Spleen (tissue), 13 donors: Measurements from ENCODE around the gene BAAT. TPM values are rescaled to one million over a fixed set of nuclear protein-coding genes. Genes with fewer than 3 reads are reported as not detected.
"Not testable (repeated sequence)": the region's sequence is repeated elsewhere in the genome, so short reads cannot be mapped to it uniquely, and the experiment has no call there.

Experiments used
- DNase-seq: peaks from one replicate; pipeline ENCODE4 v3.0.0-alpha.2; 2020
- H3K27ac ChIP-seq, 8 donors: fragments of 200-600 bp; sonication (generic) in 7 of 8; 1 replicate in 4 of 8; 2 replicates in 4 of 8; pipeline versions ENCODE4 v1.5.0 to v1.8.0; 2016 to 2021; ENCODE audit warnings: inconsistent platforms in 4 of 8, mild to moderate bottlenecking in 4 of 8, moderate library complexity in 1 of 8
- H3K27me3 ChIP-seq, 7 donors: fragments of 200-600 bp; sonication (generic) in 6 of 7; replicated peaks in 1 of 7; 1 replicate in 4 of 7; 2 replicates in 3 of 7; pipeline versions ENCODE4 v1.5.0 to v1.8.0; 2016 to 2021; ENCODE audit warnings: inconsistent platforms in 3 of 7, mild to moderate bottlenecking in 1 of 7
- H3K36me3 ChIP-seq, 6 donors: fragments of 200-600 bp; sonication (generic) in 5 of 6; 1 replicate in 4 of 6; 2 replicates in 2 of 6; pipeline versions ENCODE4 v1.5.0 to v1.8.0; 2016 to 2021; ENCODE audit warnings: inconsistent platforms in 2 of 6
- H3K4me1 ChIP-seq, 6 donors: fragments of 200-600 bp; sonication (generic) in 5 of 6; 1 replicate in 3 of 6; 2 replicates in 3 of 6; pipeline versions ENCODE4 v1.5.0 to v1.8.0; 2016 to 2021; ENCODE audit warnings: inconsistent platforms in 3 of 6
- H3K4me3 ChIP-seq, 8 donors: fragments of 200-600 bp; sonication (generic) in 7 of 8; 1 replicate in 4 of 8; 2 replicates in 4 of 8; pipeline versions ENCODE4 v1.5.0 to v1.8.0; 2016 to 2021; ENCODE audit warnings: inconsistent platforms in 4 of 8, mild to moderate bottlenecking in 4 of 8, moderate library complexity in 2 of 8
- H3K9me3 ChIP-seq, 8 donors: fragments of 200-600 bp; sonication (generic) in 7 of 8; 1 replicate in 4 of 8; 2 replicates in 4 of 8; pipeline versions ENCODE4 v1.5.0 to v1.8.0; 2016 to 2021; ENCODE audit warnings: inconsistent platforms in 4 of 8
- CTCF ChIP-seq, 11 experiments: fragments of 200-600 bp in 7 of 11; fragments of 450-650 bp in 4 of 11; sonication (generic) in 4 of 11; IDR thresholded peaks in 8 of 11; conservative IDR thresholded peaks in 3 of 11; 1 replicate in 7 of 11; 2 replicates in 4 of 11; pipeline versions ENCODE4 v1.4.0 to v1.8.0; 2016 to 2021; ENCODE audit warnings: antibody characterized with exemption in 11 of 11, inconsistent platforms in 4 of 11, mild to moderate bottlenecking in 1 of 11
- POLR2A ChIP-seq, 3 donors: fragments of 450-650 bp; IDR thresholded peaks; one replicate each; pipeline ENCODE4 v1.5.1; 2017; ENCODE audit warnings: antibody characterized with exemption in 3 of 3, mild to moderate bottlenecking in 1 of 3
- POLR2AphosphoS5 ChIP-seq, 3 donors: sonication (generic); formaldehyde crosslinking; IDR thresholded peaks; one replicate each; pipeline ENCODE4 v1.5.1; 2017; ENCODE audit warnings: antibody characterized with exemption in 3 of 3
- WGBS, 5 donors: extraction: QIAGEN DNeasy Blood & Tissue Kit in 3 of 5; methylation state at CpG; one replicate each; pipeline versions ENCODE4 v1.1.5 to v1.1.7; 2013 to 2018; 5-methylcytosine and 5-hydroxymethylcytosine counted together
- intact Hi-C: fragments of 100-400 bp; cut with DNase I; formaldehyde crosslinking; loops from one replicate; pipeline ENCODE4 v1.15.0; 2023; ENCODE audit warnings: low total_unique reads
- long read RNA-seq, 2 donors: transcript quantifications; one replicate each; lab custom pipeline, GENCODE V29; 2026
- polyA plus RNA-seq, 3 donors: library from polyadenylated mRNA; stranded (reverse); fragments of 200-250 nt; gene quantifications; one replicate each; pipeline ENCODE4 v1.2.1, GENCODE V29; 2013
- total RNA-seq, 7 donors: library from RNA; depleted of rRNA in 3 of 7; stranded (reverse); fragments of >200 nt in 3 of 7; fragmentation: NEBNext Ultra II Directional in 4 of 7; extraction: Animal tissue kit (Norgen Biotek cat#: 25700) in 4 of 7; gene quantifications; one replicate each; pipeline versions ENCODE4 v1.1.0 to v1.2.1, GENCODE V29; 2016 to 2021
- donor health status: healthy with polysubstance abuse.
- donor health status: DM: no; HTN: no; CAD: no; lungs with moderate emphysema.
- donor health status: DM: no; HTN: no; CAD: no.
- donor health status: Bipolar disorder and iron deficiency.
- donor health status: healthy.
- donor health status: DM: no; HTN: no; CAD: no.
- donor health status: DM: yes; HTN: yes; CAD: no.

Gene BAAT
- total RNA-seq: under 1 TPM in 2 of 7 donors, not detected in 5; 0.10 to 0.15 TPM
- polyA plus RNA-seq: under 1 TPM in 2 of 3 donors, not detected in 1; 0.02 to 0.11 TPM
- long read RNA-seq, donor 1: 0 reads
- long read RNA-seq, donor 2, partial matches to known transcripts: 0 of 1 reads
- long read RNA-seq, donor 2, other reads (novel, unspliced or antisense): 0 of 1 reads

- WGBS, 5 donors: 93 to 99% (median 95%) methylated on average over 11 of the region's 11 CpGs
- Histone ChIP-seq H3K9me3 (peaks cover 0 to 23% (median 20%) of the 10 kb centered on the region in 8 donors), H3K36me3 (peaks cover 0 to 30% (median 12%) of the 10 kb centered on the region in 6 donors)
- H3K27me3 ChIP-seq, intact Hi-C loops, H3K4me3 ChIP-seq, H3K27ac ChIP-seq, H3K4me1 ChIP-seq, DNase-seq: not testable (repeated sequence)
Measured at GRCh38 chr9:101384873-101385536, at the start of gene BAAT. Gene BAAT (minus strand): TSS chr9:101385006. CDS start chr9:101371404, 13,602 bp downstream.

GRCh38 chr9:101433229-101433628, 48.4 kb upstream of the BAAT start:
- Histone ChIP-seq H3K9me3 (no peaks in the 10 kb centered on the region), H3K27me3 (no peaks in the 10 kb centered on the region), H3K27ac (no peak overlapping the region), H3K36me3 (no peaks in the 10 kb centered on the region), H3K4me3 (no peak overlapping the region), H3K4me1 (no peaks in the 10 kb centered on the region)
- 81 to 87% (median 83%) methylated on average over 3 of the region's 3 CpGs for WGBS, 5 donors
- intact Hi-C loops: no loop called here
- TF ChIP-seq CTCF (IDR thresholded peaks at IDR 0.05 in 8 of 11, conservative IDR thresholded peaks at IDR 0.05 in 3 of 11): no peak
- no peak for TF ChIP-seq POLR2AphosphoS5 (IDR thresholded peaks at IDR 0.05)
- TF ChIP-seq POLR2A (IDR thresholded peaks at IDR 0.05): no peak
- no peak for DNase-seq

- no peaks in the 10 kb centered on the region for H3K9me3 ChIP-seq
- no peaks in the 10 kb centered on the region for H3K36me3 ChIP-seq
- no peaks in the 10 kb centered on the region for H3K4me1 ChIP-seq
- no peak overlapping the region for H3K27ac ChIP-seq
- H3K4me3 ChIP-seq: no peak overlapping the region
- intact Hi-C loops: no loop called here
- no peak for TF ChIP-seq CTCF (IDR thresholded peaks at IDR 0.05 in 8 of 11, conservative IDR thresholded peaks at IDR 0.05 in 3 of 11)
- no peak for DNase-seq
- no peaks in the 10 kb centered on the region for H3K27me3 ChIP-seq
- WGBS, 5 donors: 67 to 88% (median 85%) methylated on average over 1 of the region's 1 CpG
Measured at GRCh38 chr9:101432740-101433139, 47.9 kb upstream of the BAAT start.

GRCh38 chr9:101432171-101432570, 47.4 kb upstream of the BAAT start:
- Histone ChIP-seq H3K4me3 (no peak overlapping the region), H3K4me1 (no peaks in the 10 kb centered on the region), H3K27ac (no peak overlapping the region), H3K9me3 (no peaks in the 10 kb centered on the region), H3K27me3 (no peaks in the 10 kb centered on the region), H3K36me3 (no peaks in the 10 kb centered on the region)
- TF ChIP-seq POLR2AphosphoS5 (IDR thresholded peaks at IDR 0.05): no peak
- no peak for TF ChIP-seq POLR2A (IDR thresholded peaks at IDR 0.05)
- no peak for TF ChIP-seq CTCF (IDR thresholded peaks at IDR 0.05 in 8 of 11, conservative IDR thresholded peaks at IDR 0.05 in 3 of 11)
- intact Hi-C loops: no loop called here
- DNase-seq: no peak
